ENCODE measurements around the gene AK5.

GRCh38 chr1:77308889-77309621 is 27.2 kb downstream of the AK5 start:
- no peak for TF ChIP-seq CTCF (conservative IDR thresholded peaks at IDR 0.05; ENCODE audit: low read depth, low read length)
- no peak for TF ChIP-seq EZH2 (IDR thresholded peaks at IDR 0.05; ENCODE audit: low read length, unreplicated experiment)
